Heart left ventricle (tissue), 16 donors: Measurements from ENCODE around the gene CREBBP. TPM values are rescaled to one million over a fixed set of nuclear protein-coding genes. Genes with fewer than 3 reads are reported as not detected.
A peak's percentile ranks its signal among the peaks of the same experiment; 100 is the strongest.

Experiments used
- ATAC-seq, 4 donors: fragments of 200-7000 bp; cut with Tn5 transposase; one replicate each; pipeline ENCODE4 v1.9.1; 2020 to 2022; ENCODE audit warnings: moderate library complexity in 4 of 4, mild to moderate bottlenecking in 3 of 4, moderate number of reproducible peaks in 1 of 4
- DNase-seq, 5 donors: peaks; one replicate each; pipeline ENCODE4 v3.0.0-alpha.2; 2020
- H3K27ac ChIP-seq, 12 donors: fragments of 200-600 bp; sonication (generic) in 4 of 12; one replicate each; pipeline versions ENCODE4 v1.5.0 to v1.8.0; 2016 to 2022; ENCODE audit warnings: mild to moderate bottlenecking in 2 of 12
- H3K27me3 ChIP-seq, 9 donors: fragments of 200-600 bp; sonication (generic) in 2 of 9; one replicate each; pipeline versions ENCODE4 v1.5.1 to v1.8.0; 2016 to 2022; ENCODE audit warnings: mild to moderate bottlenecking in 3 of 9
- H3K36me3 ChIP-seq, 9 donors: fragments of 200-600 bp; sonication (generic) in 2 of 9; one replicate each; pipeline versions ENCODE4 v1.5.0 to v1.8.0; 2018 to 2022; ENCODE audit warnings: mild to moderate bottlenecking in 2 of 9
- H3K4me1 ChIP-seq, 12 donors: fragments of 200-600 bp; sonication (generic) in 4 of 12; one replicate each; pipeline versions ENCODE4 v1.5.0 to v1.8.0; 2016 to 2022; ENCODE audit warnings: mild to moderate bottlenecking in 3 of 12
- H3K4me3 ChIP-seq, 12 donors: fragments of 200-600 bp; sonication (generic) in 4 of 12; one replicate each; pipeline versions ENCODE4 v1.5.0 to v1.8.0; 2017 to 2022; ENCODE audit warnings: mild to moderate bottlenecking in 9 of 12, moderate library complexity in 4 of 12
- H3K9me3 ChIP-seq, 12 donors: fragments of 200-600 bp; sonication (generic) in 4 of 12; one replicate each; pipeline versions ENCODE4 v1.5.0 to v1.8.0; 2016 to 2022; ENCODE audit warnings: mild to moderate bottlenecking in 1 of 12
- POLR2A ChIP-seq, 2 donors: fragments of 450-650 bp; IDR thresholded peaks; one replicate each; pipeline ENCODE4 v1.6.1; 2017; ENCODE audit warnings: antibody characterized with exemption in 2 of 2, mild to moderate bottlenecking in 2 of 2, moderate library complexity in 2 of 2
- WGBS, 4 donors: extraction: QIAGEN DNeasy Blood & Tissue Kit in 2 of 4; methylation state at CpG; one replicate each; pipeline versions ENCODE4 v1.1.5 to v1.1.7; 2013 to 2018; 5-methylcytosine and 5-hydroxymethylcytosine counted together
- intact Hi-C, 10 donors: fragments of 100-400 bp; cut with DNase I; formaldehyde crosslinking; loops; one replicate each; pipeline versions ENCODE4 v1.11.1 to v1.14.2; 2022
- polyA plus RNA-seq, 2 donors: library from polyadenylated mRNA; stranded (reverse); fragments of 200-250 nt; gene quantifications; one replicate each; pipeline ENCODE4 v1.2.3, GENCODE V29; 2013
- total RNA-seq, 9 donors: library from RNA; depleted of rRNA in 2 of 9; stranded (reverse); fragments of >200 nt in 2 of 9; fragmentation: NEBNext Ultra II Directional in 3 of 9; extraction: Animal tissue kit (Norgen Biotek cat#: 25700) in 3 of 9; gene quantifications; one replicate each; pipeline versions ENCODE4 v1.1.0 to v1.2.4, GENCODE V29; 2016 to 2023
- TF ChIP-seq, protein P1 (sequence below), 12 donors: fragments of 200-600 bp; sonication (generic) in 4 of 12; IDR thresholded peaks; one replicate each; pipeline versions ENCODE4 v1.5.0 to v1.8.0; 2018 to 2022; ENCODE audit warnings: antibody characterized with exemption in 12 of 12, mild to moderate bottlenecking in 5 of 12
- donor health status: ischemic (EF 13 %, LVEDD 7.1; RV severe dilation, severe dysfunction).
- donor health status: healthy with polysubstance abuse.
- donor health status: DM: no; HTN: yes; CAD: no.
- donor health status: DM: no; HTN: no; CAD: no.
- donor health status: ischemic (EF 25% LVEDD 6.9; RV normal size, moderate dysfunction).
- donor health status: ischemic (EF 25% LVEDD 5.7; RV mildly dilated, moderate dysfunction).
- donor health status: healthy.
- donor health status: DM: yes; HTN: yes; CAD: no.
- donor health status: ischemic (EF 35%, LVEDD 5.7; RV mildly dilated, moderate dysfunction).
- donor health status: nonischemic (EF 11% LVEDD 7.7; RV severe dilation, severe dysfunction).
- donor health status: DM: yes; HTN: yes; CAD: no.
- donor health status: PGD.
- donor health status: ischemic (EF 29% LVEDD 5.4; RV normal size, mild dysfunction).
- donor health status: nonischemic (EF 23%, LVEDD 6.1; RV moderate dilation, normal function).

Gene CREBBP
- total and polyA plus RNA-seq, 11 donors: 17.1 to 77.6 (median 39.6) TPM

DNA sequence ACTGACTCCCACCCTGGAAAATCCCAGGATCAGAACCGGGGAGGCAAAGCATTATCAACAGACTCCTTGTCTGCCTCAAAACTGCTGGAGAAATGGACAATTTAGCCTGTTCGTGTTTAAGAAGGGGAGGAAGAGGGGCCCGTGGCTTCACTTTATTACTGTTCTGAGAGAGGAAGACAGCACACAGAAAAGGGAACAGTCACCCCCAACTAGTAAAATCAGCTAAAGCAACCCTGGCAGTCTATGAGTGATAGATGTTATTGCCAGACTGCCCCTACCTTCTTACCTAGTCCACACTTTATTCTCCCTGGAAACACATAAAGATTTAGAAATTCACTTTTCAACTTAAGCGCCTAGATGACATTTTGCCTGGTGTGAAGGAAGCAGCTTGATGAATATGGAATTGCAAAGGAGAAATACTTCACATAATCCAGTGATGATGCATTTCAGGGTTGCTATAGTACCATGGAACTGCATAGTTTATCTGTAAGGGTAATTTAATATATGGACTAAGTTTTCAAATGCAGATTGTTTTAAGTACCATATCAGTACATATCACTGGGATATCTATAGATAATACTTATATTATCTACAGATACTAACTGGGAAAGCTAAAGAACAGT, 126.3 kb downstream of the CREBBP start:
- H3K27me3 ChIP-seq: no peaks in the 10 kb centered on the region
- H3K27ac ChIP-seq: peak overlapping the region in 6 of 12 donors; percentile 6 to 47 (median 14)
- no peaks in the 10 kb centered on the region for H3K9me3 ChIP-seq
- no peak overlapping the region for H3K4me3 ChIP-seq
- intact Hi-C loops: no loop called here
- no peak for DNase-seq
- TF ChIP-seq, protein P1, sequence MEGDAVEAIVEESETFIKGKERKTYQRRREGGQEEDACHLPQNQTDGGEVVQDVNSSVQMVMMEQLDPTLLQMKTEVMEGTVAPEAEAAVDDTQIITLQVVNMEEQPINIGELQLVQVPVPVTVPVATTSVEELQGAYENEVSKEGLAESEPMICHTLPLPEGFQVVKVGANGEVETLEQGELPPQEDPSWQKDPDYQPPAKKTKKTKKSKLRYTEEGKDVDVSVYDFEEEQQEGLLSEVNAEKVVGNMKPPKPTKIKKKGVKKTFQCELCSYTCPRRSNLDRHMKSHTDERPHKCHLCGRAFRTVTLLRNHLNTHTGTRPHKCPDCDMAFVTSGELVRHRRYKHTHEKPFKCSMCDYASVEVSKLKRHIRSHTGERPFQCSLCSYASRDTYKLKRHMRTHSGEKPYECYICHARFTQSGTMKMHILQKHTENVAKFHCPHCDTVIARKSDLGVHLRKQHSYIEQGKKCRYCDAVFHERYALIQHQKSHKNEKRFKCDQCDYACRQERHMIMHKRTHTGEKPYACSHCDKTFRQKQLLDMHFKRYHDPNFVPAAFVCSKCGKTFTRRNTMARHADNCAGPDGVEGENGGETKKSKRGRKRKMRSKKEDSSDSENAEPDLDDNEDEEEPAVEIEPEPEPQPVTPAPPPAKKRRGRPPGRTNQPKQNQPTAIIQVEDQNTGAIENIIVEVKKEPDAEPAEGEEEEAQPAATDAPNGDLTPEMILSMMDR (IDR thresholded peaks at IDR 0.05): no peak
- TF ChIP-seq POLR2A (IDR thresholded peaks at IDR 0.05): no peak
- peaks cover 0 to 100% (median 76%) of the 10 kb centered on the region in 9 donors for H3K36me3 ChIP-seq
- H3K4me1 ChIP-seq: peaks cover 0 to 18% (median 0%) of the 10 kb centered on the region in 12 donors
- WGBS, 4 donors: 58 to 75% (median 64%) methylated on average over 4 of the region's 4 CpGs
- ATAC-seq: peak in 1 of 4 donors; percentile 45

DNA sequence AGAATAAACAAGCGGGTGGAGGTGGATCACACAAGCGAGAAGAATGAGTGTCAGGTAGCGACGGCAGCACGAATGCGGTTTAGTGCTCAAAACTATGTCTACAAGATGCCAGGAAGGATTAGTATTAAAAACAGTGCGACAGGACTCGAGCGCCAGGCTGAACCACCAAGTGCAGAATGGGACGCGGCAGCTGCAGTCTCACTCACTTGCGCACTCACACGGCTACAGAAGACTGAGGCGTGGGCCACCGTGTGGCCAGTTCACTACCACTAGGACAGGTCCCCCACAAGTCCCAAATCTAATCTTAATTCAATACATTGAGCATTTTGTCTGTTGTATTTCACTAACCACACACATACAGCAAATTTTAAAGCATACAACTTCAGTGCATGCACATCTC, 127.5 kb downstream of the CREBBP start:
- WGBS, 4 donors: 92 to 97% (median 95%) methylated on average over 15 of the region's 15 CpGs
- no peak for TF ChIP-seq POLR2A (IDR thresholded peaks at IDR 0.05)
- TF ChIP-seq, protein P1 (IDR thresholded peaks at IDR 0.05): no peak

DNA sequence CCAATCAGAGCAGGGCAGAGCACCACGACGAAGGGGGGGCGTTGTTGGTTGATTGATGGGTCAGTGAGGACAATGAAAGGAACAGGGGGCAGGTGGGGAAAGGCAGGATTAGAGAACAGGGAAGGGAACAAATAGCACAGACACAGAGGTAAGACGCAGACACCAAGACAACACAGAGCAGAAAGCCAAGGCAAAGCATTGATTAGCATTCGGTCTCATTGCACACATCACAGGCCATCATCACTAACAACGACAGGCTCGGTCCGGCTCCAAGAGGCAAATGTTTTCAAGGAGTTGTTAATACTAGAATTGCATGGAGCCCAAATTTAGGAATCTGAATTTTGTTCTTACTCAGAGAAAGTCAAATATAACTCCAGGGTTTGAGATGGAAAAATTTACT, 128.6 kb downstream of the CREBBP start:
- TF ChIP-seq POLR2A (IDR thresholded peaks at IDR 0.05): no peak
- TF ChIP-seq, protein P1 (IDR thresholded peaks at IDR 0.05): no peak
- intact Hi-C loops: no loop called here
- H3K4me1 ChIP-seq: peaks cover 0 to 18% (median 0%) of the 10 kb centered on the region in 12 donors
- no peaks in the 10 kb centered on the region for H3K27me3 ChIP-seq
- H3K27ac ChIP-seq: no peak overlapping the region
- no peak overlapping the region for H3K4me3 ChIP-seq
- no peak for ATAC-seq
- DNase-seq: no peak
- H3K36me3 ChIP-seq: peaks cover 0 to 100% (median 74%) of the 10 kb centered on the region in 9 donors
- 92 to 96% (median 94%) methylated on average over 8 of the region's 8 CpGs for WGBS, 4 donors
- no peaks in the 10 kb centered on the region for H3K9me3 ChIP-seq

More for the DNA sequence above, 127.5 kb downstream of the CREBBP start:
- peaks cover 0 to 100% (median 74%) of the 10 kb centered on the region in 9 donors for H3K36me3 ChIP-seq
- no peak overlapping the region for H3K4me3 ChIP-seq
- intact Hi-C loops: no loop called here
- no peaks in the 10 kb centered on the region for H3K9me3 ChIP-seq
- DNase-seq (no peak), ATAC-seq (no peak)
- H3K27me3 ChIP-seq: no peaks in the 10 kb centered on the region
- no peak overlapping the region for H3K27ac ChIP-seq
- peaks cover 0 to 18% (median 0%) of the 10 kb centered on the region in 12 donors for H3K4me1 ChIP-seq

DNA sequence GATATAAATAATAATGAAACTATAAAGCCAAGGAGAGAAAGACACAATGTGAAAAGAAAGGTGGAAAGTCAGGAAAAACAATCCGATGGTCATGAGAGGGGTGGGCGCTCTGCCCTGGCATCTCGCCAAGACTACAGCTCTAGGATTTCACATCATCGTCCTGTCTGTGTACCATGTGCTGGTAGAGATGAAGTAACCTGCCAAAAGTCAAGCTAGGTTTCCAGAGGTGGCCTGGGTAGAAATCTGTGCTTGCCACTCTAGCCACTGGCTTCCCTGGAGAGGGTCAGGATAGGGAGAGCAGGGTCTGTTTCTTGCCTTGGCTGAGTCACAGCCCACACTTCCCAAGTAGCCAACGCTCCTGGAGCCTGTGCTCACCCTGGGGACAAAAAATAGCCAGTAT, 132.2 kb downstream of the CREBBP start:
- Histone ChIP-seq H3K27me3 (no peaks in the 10 kb centered on the region), H3K27ac (no peak overlapping the region), H3K4me1 (no peaks in the 10 kb centered on the region), H3K36me3 (peaks cover 0 to 100% (median 91%) of the 10 kb centered on the region in 9 donors), H3K4me3 (no peak overlapping the region), H3K9me3 (no peaks in the 10 kb centered on the region)
- ATAC-seq (peak in 1 of 4 donors; percentile 18), DNase-seq (no peak)
- intact Hi-C loops: no loop called here
- 67 to 72% (median 69%) methylated on average over 5 of the region's 5 CpGs for WGBS, 4 donors
- TF ChIP-seq, protein P1 (IDR thresholded peaks at IDR 0.05): no peak
- no peak for TF ChIP-seq POLR2A (IDR thresholded peaks at IDR 0.05)
